Skeletal muscle tissue (tissue), 4 donors: Measurements from ENCODE around the gene AHRR. TPM values are rescaled to one million over a fixed set of nuclear protein-coding genes. Genes with fewer than 3 reads are reported as not detected.

Experiments
- H3K27ac ChIP-seq: one replicate; pipeline ENCODE4 v1.7.0; 2013; ENCODE audit warnings: mild to moderate bottlenecking, low read depth, low read length, inconsistent platforms
- H3K27me3 ChIP-seq, 3 donors: one replicate each; pipeline ENCODE4 v1.7.0; 2013; ENCODE audit warnings: low read length in 3 of 3; ENCODE audit not compliant: control insufficient read depth in 3 of 3, insufficient read depth in 3 of 3
- H3K36me3 ChIP-seq, 3 donors: one replicate each; pipeline ENCODE4 v1.7.0; 2013; ENCODE audit warnings: low read length in 3 of 3; ENCODE audit not compliant: control insufficient read depth in 3 of 3, insufficient read depth in 3 of 3
- H3K4me1 ChIP-seq, 3 donors: one replicate each; pipeline ENCODE4 v1.7.0; 2013; ENCODE audit warnings: low read length in 3 of 3, mild to moderate bottlenecking in 3 of 3; ENCODE audit not compliant: control insufficient read depth in 3 of 3, insufficient read depth in 3 of 3
- H3K4me3 ChIP-seq, 3 donors: one replicate each; pipeline ENCODE4 v1.7.0; 2013; ENCODE audit warnings: low read length in 3 of 3
- H3K9ac ChIP-seq, 3 donors: one replicate each; pipeline ENCODE4 v1.7.0; 2013; ENCODE audit warnings: low read length in 3 of 3, mild to moderate bottlenecking in 3 of 3, moderate library complexity in 2 of 3, low read depth in 1 of 3
- H3K9me3 ChIP-seq, 3 donors: one replicate each; pipeline ENCODE4 v1.7.0; 2013; ENCODE audit warnings: low read length in 3 of 3; ENCODE audit not compliant: control insufficient read depth in 3 of 3
- total RNA-seq: library from RNA; depleted of rRNA; stranded (reverse); fragments of >200 nt; gene quantifications from one replicate; pipeline ENCODE4 v1.2.3, GENCODE V29; 2014
- donor health status: Osteomylitis.

Gene AHRR
- total RNA-seq, 1 donor from 2014 or later = 1.0 TPM

- Histone ChIP-seq H3K9me3 (no peaks in the 10 kb centered on the region), H3K27ac (no peak overlapping the region), H3K4me3 (no peak overlapping the region), H3K9ac (no peak overlapping the region), H3K4me1 (no peaks in the 10 kb centered on the region), H3K27me3 (peaks cover 18 to 26% (median 20%) of the 10 kb centered on the region in 3 donors), H3K36me3 (no peaks in the 10 kb centered on the region)
Observed at GRCh38 chr5:386432-387341, 65.2 kb downstream of the AHRR start.

- Histone ChIP-seq H3K27ac (no peak overlapping the region), H3K27me3 (peaks cover 18 to 26% (median 20%) of the 10 kb centered on the region in 3 donors), H3K9me3 (no peaks in the 10 kb centered on the region), H3K36me3 (no peaks in the 10 kb centered on the region), H3K4me3 (no peak overlapping the region), H3K4me1 (no peaks in the 10 kb centered on the region), H3K9ac (no peak overlapping the region)
Observed at GRCh38 chr5:387491-388265, 66.2 kb downstream of the AHRR start.

- no peaks in the 10 kb centered on the region for H3K36me3 ChIP-seq
- H3K4me1 ChIP-seq = no peaks in the 10 kb centered on the region
- H3K9ac ChIP-seq = no peak overlapping the region
- H3K27me3 ChIP-seq = peaks cover 18 to 26% (median 20%) of the 10 kb centered on the region in 3 donors
- no peak overlapping the region for H3K4me3 ChIP-seq
- no peak overlapping the region for H3K27ac ChIP-seq
- no peaks in the 10 kb centered on the region for H3K9me3 ChIP-seq
Observed at GRCh38 chr5:388266-389196, 67.0 kb downstream of the AHRR start.

- H3K9ac ChIP-seq = no peak overlapping the region
- no peak overlapping the region for H3K27ac ChIP-seq
- H3K4me3 ChIP-seq = no peak overlapping the region
- H3K36me3 ChIP-seq = no peaks in the 10 kb centered on the region
- no peaks in the 10 kb centered on the region for H3K9me3 ChIP-seq
- H3K27me3 ChIP-seq = peaks cover 18 to 26% (median 20%) of the 10 kb centered on the region in 3 donors
- H3K4me1 ChIP-seq = no peaks in the 10 kb centered on the region
Observed at GRCh38 chr5:389197-389821, 67.8 kb downstream of the AHRR start.

- H3K9ac ChIP-seq = no peak overlapping the region
Observed at GRCh38 chr5:389891-390622, 68.5 kb downstream of the AHRR start.

GRCh38 chr5:390623-391491, 69.3 kb downstream of the AHRR start:
- Histone ChIP-seq H3K27me3 (peaks cover 18 to 26% (median 20%) of the 10 kb centered on the region in 3 donors), H3K4me1 (peaks cover 0 to 2% (median 0%) of the 10 kb centered on the region in 3 donors), H3K4me3 (no peak overlapping the region), H3K36me3 (no peaks in the 10 kb centered on the region), H3K27ac (no peak overlapping the region), H3K9me3 (no peaks in the 10 kb centered on the region), H3K9ac (no peak overlapping the region)

More at GRCh38 chr5:389891-390622, 68.5 kb downstream of the AHRR start:
- Histone ChIP-seq H3K27ac (no peak overlapping the region), H3K4me3 (no peak overlapping the region), H3K9me3 (no peaks in the 10 kb centered on the region), H3K36me3 (no peaks in the 10 kb centered on the region), H3K4me1 (no peaks in the 10 kb centered on the region), H3K27me3 (peaks cover 18 to 26% (median 20%) of the 10 kb centered on the region in 3 donors)

- peaks cover 0 to 2% (median 0%) of the 10 kb centered on the region in 3 donors for H3K4me1 ChIP-seq
- H3K36me3 ChIP-seq = no peaks in the 10 kb centered on the region
- H3K4me3 ChIP-seq = no peak overlapping the region
Observed at GRCh38 chr5:392431-392988, 71.0 kb downstream of the AHRR start.

GRCh38 chr5:393846-394275, 72.3 kb downstream of the AHRR start:
- Histone ChIP-seq H3K4me3 (no peak overlapping the region), H3K27me3 (peaks cover 1 to 8% (median 6%) of the 10 kb centered on the region in 3 donors), H3K36me3 (no peaks in the 10 kb centered on the region), H3K9ac (no peak overlapping the region), H3K4me1 (peaks cover 0 to 2% (median 0%) of the 10 kb centered on the region in 3 donors), H3K27ac (no peak overlapping the region), H3K9me3 (no peaks in the 10 kb centered on the region)

More at GRCh38 chr5:392431-392988, 71.0 kb downstream of the AHRR start:
- Histone ChIP-seq H3K9me3 (no peaks in the 10 kb centered on the region), H3K27me3 (peaks cover 11 to 19% (median 14%) of the 10 kb centered on the region in 3 donors), H3K9ac (no peak overlapping the region), H3K27ac (no peak overlapping the region)
